GM12878 (cell line): ENCODE results near the gene STK39.

Experiments used
- BHLHE40 ChIP-seq, 2 experiments: fragments of 450-650 bp in 1 of 2; IDR thresholded peaks; 2 replicates each; pipeline ENCODE4 v1.6.1; 2011 to 2017; ENCODE audit warnings: low read depth in 2 of 2, borderline replicate concordance in 1 of 2, improper control_type of control experiment in 1 of 2, low read length in 1 of 2, mild to moderate bottlenecking in 1 of 2
- BRCA1 ChIP-seq: IDR thresholded peaks from 2 replicates; pipeline ENCODE4 v1.6.1; 2011; ENCODE audit warnings: low read depth, low read length, improper control_type of control experiment
- CTCF ChIP-seq, 3 experiments: IDR thresholded peaks in 2 of 3; conservative IDR thresholded peaks in 1 of 3; 2 replicates each; pipeline ENCODE4 v1.5.1; 2011; ENCODE audit warnings: low read depth in 3 of 3, low read length in 3 of 3, mild to moderate bottlenecking in 3 of 3, control low read depth in 2 of 3, moderate library complexity in 2 of 3, inconsistent platforms in 1 of 3, mixed read lengths in 1 of 3; ENCODE audit not compliant: control insufficient read depth in 2 of 3, insufficient read depth in 1 of 3; ENCODE audit errors: extremely low read depth in 1 of 3
- ELK1 ChIP-seq: IDR thresholded peaks from 2 replicates; pipeline ENCODE4 v1.6.1; 2012; ENCODE audit warnings: low read depth, low read length, improper control_type of control experiment
- FOXM1 ChIP-seq: IDR thresholded peaks from 2 replicates; pipeline ENCODE4 v1.6.1; 2012; ENCODE audit warnings: low read depth, mild to moderate bottlenecking, inconsistent platforms, low read length, moderate library complexity
- MYC ChIP-seq: IDR thresholded peaks from 2 replicates; pipeline ENCODE4 v1.6.1; 2011; ENCODE audit warnings: mild to moderate bottlenecking, low read length, moderate library complexity, inconsistent platforms; ENCODE audit not compliant: insufficient read depth, insufficient replicate concordance, insufficient read length, severe bottlenecking
- ZBTB4 ChIP-seq: fragments of 450-650 bp; formaldehyde crosslinking; IDR thresholded peaks from 2 replicates; pipeline ENCODE4 v1.4.0; 2022; ENCODE audit warnings: mild to moderate bottlenecking, moderate library complexity

DNA sequence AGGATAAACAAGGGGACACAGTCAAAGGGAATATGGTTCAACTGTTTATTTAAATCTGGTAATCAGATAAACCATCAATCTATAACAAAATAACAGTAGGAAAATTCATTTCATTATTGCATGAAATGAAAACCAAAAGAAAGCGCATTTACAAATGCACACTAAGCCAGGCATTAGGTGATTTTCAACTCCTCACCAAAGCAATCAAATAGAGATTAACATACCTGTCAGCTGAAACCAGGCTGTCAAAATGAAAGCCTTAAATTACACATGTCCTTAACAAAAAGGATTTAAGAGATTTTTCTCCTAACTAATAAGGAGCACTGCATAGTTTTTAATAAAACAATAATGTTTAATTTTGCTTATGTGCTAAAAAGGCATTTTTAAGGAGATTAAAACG lies 23.0 kb downstream of the STK39 start:
- TF ChIP-seq FOXM1 (no peak), CTCF (IDR thresholded peaks at IDR 0.05 in 2 of 3, conservative IDR thresholded peaks at IDR 0.05 in 1 of 3; ENCODE audit: control insufficient read depth in 2 of 3, extremely low read depth in 1 of 3, insufficient read depth in 1 of 3, low read depth in 3 of 3, low read length in 3 of 3) (no peak), MYC (no peak), BHLHE40 (IDR thresholded peaks at IDR 0.05; ENCODE audit: borderline replicate concordance in 1 of 2, low read depth in 2 of 2, low read length in 1 of 2) (no peak), ZBTB4 (no peak), ELK1 (no peak), BRCA1 (no peak)
